Endothelial cell of umbilical vein (primary cell): ENCODE data around the gene GABBR2. TPM values are rescaled to one million over a fixed set of nuclear protein-coding genes. Genes with fewer than 3 reads are reported as not detected.

Experiments
- BruUV-seq: library from RNA; stranded (reverse); fragments of 400-500 nt; replicated peaks from 2 replicates; lab custom pipeline; 2021; lab: Mats Ljungman, UMichigan
- CTCF ChIA-PET: fragments of 300-600, 350-600 bp; sonication (Branson Sonifier 250); formaldehyde crosslinking; loops from one replicate; lab custom pipeline; 2021; ENCODE audit warnings: antibody characterized with exemption, inconsistent platforms; lab: Charles Lee
- POLR2A ChIA-PET: fragments of 300-600, 350-600 bp; sonication (Branson Sonifier 250); formaldehyde crosslinking; loops from one replicate; lab custom pipeline; 2021; ENCODE audit warnings: antibody characterized with exemption, inconsistent platforms; lab: Charles Lee
- DNase-seq: peaks from one replicate; pipeline ENCODE4 v3.0.0-alpha.2; 2011; ENCODE audit warnings: low read depth, low spot score
- FAIRE-seq: peaks from 2 replicates; lab custom pipeline; 2011; peaks lifted over from hg19 to GRCh38; lab: Jason Lieb, UNC
- H2AFZ ChIP-seq: 2 replicates; pipeline ENCODE4 v1.6.0; 2012; ENCODE audit warnings: low read depth, low read length, control low read depth, inconsistent platforms
- H3K27ac ChIP-seq: 2 replicates; pipeline ENCODE4 v1.5.1; 2011; ENCODE audit warnings: low read depth, mild to moderate bottlenecking, control low read depth, low read length, moderate library complexity; ENCODE audit not compliant: insufficient read depth
- H3K27me3 ChIP-seq, 2 experiments: 2 replicates each; pipeline versions ENCODE4 v1.6.0 to v1.6.1; 2011; ENCODE audit warnings: low read length in 2 of 2, mixed read lengths in 1 of 2; ENCODE audit not compliant: control insufficient read depth in 2 of 2, insufficient read depth in 2 of 2
- H3K36me3 ChIP-seq, 2 experiments: 2 replicates in 1 of 2; 3 replicates in 1 of 2; pipeline ENCODE4 v1.5.1; 2011; ENCODE audit warnings: low read length in 2 of 2, mild to moderate bottlenecking in 1 of 2, moderate library complexity in 1 of 2; ENCODE audit not compliant: control insufficient read depth in 2 of 2, insufficient read depth in 2 of 2; ENCODE audit errors: extremely low read depth in 1 of 2
- H3K4me1 ChIP-seq: 3 replicates; pipeline ENCODE4 v1.5.1; 2011; ENCODE audit warnings: mild to moderate bottlenecking, low read length; ENCODE audit not compliant: control insufficient read depth, insufficient read depth; ENCODE audit errors: extremely low read depth
- H3K4me2 ChIP-seq: 2 replicates; pipeline ENCODE4 v1.6.1; 2011; ENCODE audit warnings: low read length, control low read depth, mixed read lengths; ENCODE audit not compliant: insufficient read depth
- H3K4me3 ChIP-seq, 3 experiments: fragments of 200-600 bp in 1 of 3; sonication (generic), shearing (Covaris generic) in 1 of 3; replicated peaks in 1 of 3; 2 replicates each; pipeline ENCODE4 v1.5.1; 2011 to 2016; ENCODE audit warnings: control low read depth in 3 of 3, low read length in 3 of 3, mild to moderate bottlenecking in 2 of 3, inconsistent platforms in 1 of 3, low read depth in 1 of 3, moderate library complexity in 1 of 3; ENCODE audit not compliant: insufficient read depth in 1 of 3
- H3K79me2 ChIP-seq: 2 replicates; pipeline ENCODE4 v1.6.0; 2012; ENCODE audit warnings: low read length, inconsistent platforms; ENCODE audit not compliant: control insufficient read depth, insufficient read depth
- H3K9ac ChIP-seq: replicated peaks from 2 replicates; pipeline ENCODE3; 2011; ENCODE audit warnings: low read length, control low read depth; ENCODE audit not compliant: insufficient read depth; ENCODE audit errors: extremely low read depth
- H3K9me1 ChIP-seq: replicated peaks from 3 replicates; pipeline ENCODE4 v1.6.0; 2011; ENCODE audit warnings: mild to moderate bottlenecking, low read length; ENCODE audit not compliant: control insufficient read depth, insufficient read depth; ENCODE audit errors: extremely low read depth
- H3K9me3 ChIP-seq: replicated peaks from 2 replicates; pipeline ENCODE4 v1.5.1; 2012; ENCODE audit warnings: low read length, inconsistent platforms; ENCODE audit not compliant: control insufficient read depth, insufficient read depth
- H4K20me1 ChIP-seq: replicated peaks from 2 replicates; pipeline ENCODE3; 2011; ENCODE audit warnings: mild to moderate bottlenecking, low read length; ENCODE audit not compliant: control insufficient read depth, insufficient read depth; ENCODE audit errors: extremely low read depth
- EZH2 ChIP-seq: IDR thresholded peaks from 2 replicates; pipeline ENCODE4 v1.6.1; 2012; ENCODE audit warnings: borderline replicate concordance, low read depth, mild to moderate bottlenecking, moderate library complexity, low read length, inconsistent platforms; ENCODE audit not compliant: severe bottlenecking
- GATA2 ChIP-seq: IDR thresholded peaks from 2 replicates; pipeline ENCODE4 v1.7.0; 2011; ENCODE audit warnings: low read depth, mild to moderate bottlenecking, moderate library complexity, mixed read lengths, low read length; ENCODE audit not compliant: insufficient read length, insufficient read depth
- JUN ChIP-seq: IDR thresholded peaks from 2 replicates; pipeline ENCODE4 v1.6.1; 2011; ENCODE audit warnings: borderline replicate concordance, low read depth; ENCODE audit not compliant: insufficient read length, insufficient read depth
- MYC ChIP-seq: IDR thresholded peaks from one replicate; pipeline ENCODE4 v1.6.1; 2011; ENCODE audit warnings: mild to moderate bottlenecking, low read depth, low read length
- POLR2A ChIP-seq: IDR thresholded peaks from 2 replicates; pipeline ENCODE4 v1.6.1; 2012; ENCODE audit warnings: low read depth, mild to moderate bottlenecking, control low read depth, low read length
- POLR2AphosphoS5 ChIP-seq: IDR thresholded peaks from 2 replicates; pipeline ENCODE4 v1.6.1; 2012; ENCODE audit warnings: low read depth, mild to moderate bottlenecking, control low read depth, low read length, moderate library complexity; ENCODE audit not compliant: insufficient read depth
- dilution Hi-C: fragments of 300-500 bp; cut with MboI; formaldehyde crosslinking; loops from one replicate; pipeline ENCODE4 v1.15.0; 2019; ENCODE audit warnings: low sequenced_read_pairs; ENCODE audit not compliant: extremely low pct_ligation_motif_present
- intact Hi-C: fragments of 100-400 bp; cut with micrococcal nuclease; formaldehyde crosslinking; loops from one replicate; pipeline ENCODE4 v1.10.0; 2022
- polyA plus RNA-seq, 4 experiments: library from polyadenylated mRNA; depleted of rRNA in 3 of 4; stranded (reverse) in 3 of 4; unstranded in 1 of 4; fragments of >200 nt; gene quantifications; 2 replicates each; pipeline versions ENCODE4 v1.2.1 to v1.2.3, GENCODE V29; 2011 to 2012; ENCODE audit warnings: missing spikeins in 1 of 4
- total RNA-seq: library from RNA; stranded (reverse); gene quantifications from 2 replicates; pipeline ENCODE4 v1.2.3, GENCODE V29; 2021
- TF ChIP-seq, protein P1 (sequence below), 2 donors: IDR thresholded peaks; 1 replicate in 1 of 2; 2 replicates in 1 of 2; pipeline ENCODE4 v1.5.1; 2011; ENCODE audit warnings: low read length in 2 of 2, mild to moderate bottlenecking in 2 of 2, moderate library complexity in 2 of 2, control low read depth in 1 of 2, inconsistent platforms in 1 of 2, low read depth in 1 of 2; ENCODE audit not compliant: insufficient read depth in 1 of 2; ENCODE audit errors: extremely low read depth in 1 of 2
- TF ChIP-seq, protein P2 (sequence below): IDR thresholded peaks from 2 replicates; pipeline ENCODE4 v1.6.1; 2011; ENCODE audit not compliant: insufficient read depth, insufficient read length

The GABBR2 gene
- total and polyA plus RNA-seq, 2 donors (not counting 3 experiments of a cell fraction or from before 2014, with no cell fraction given): 1.1 to 9.2 TPM

DNA sequence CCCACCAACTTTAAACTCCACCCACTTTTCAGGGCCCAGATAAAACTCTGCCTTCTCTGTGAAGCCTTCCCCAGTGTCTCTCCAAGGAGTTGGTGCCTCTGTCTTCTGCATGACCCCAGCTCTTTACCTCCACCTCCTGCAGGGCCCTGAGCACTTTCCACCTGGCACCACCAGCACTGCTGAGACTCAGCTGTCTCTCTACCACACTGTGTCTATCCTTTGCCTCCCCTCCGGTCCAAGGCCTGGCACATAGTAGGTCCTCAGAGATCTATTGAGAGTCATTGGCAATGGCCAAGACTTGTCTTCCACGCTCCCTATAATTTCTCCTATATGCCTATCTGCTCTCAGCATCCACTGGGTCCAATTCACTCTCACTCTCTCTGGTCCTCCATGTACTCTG, 12.9 kb upstream of the GABBR2 start:
- no peaks in the 10 kb centered on the region for H3K9me3 ChIP-seq
- FAIRE-seq: no peak
- H3K27ac ChIP-seq: no peak overlapping the region
- no peak for DNase-seq
- POLR2A ChIA-PET: no interaction called here
- no peaks in the 10 kb centered on the region for H3K9me1 ChIP-seq
- H3K36me3 ChIP-seq: no peaks in the 10 kb centered on the region
- no peaks in the 10 kb centered on the region for H4K20me1 ChIP-seq
- no TSS peak for BruUV-seq
- H3K4me1 ChIP-seq: no peaks in the 10 kb centered on the region
- H3K9ac ChIP-seq: no peak overlapping the region
- dilution Hi-C loops: no loop called here
- H3K79me2 ChIP-seq: no peaks in the 10 kb centered on the region
- peaks cover 14 to 17% of the 10 kb centered on the region in 2 experiments for H3K27me3 ChIP-seq
- no peak overlapping the region for H3K4me3 ChIP-seq
- no peak for TF ChIP-seq JUN
- no peak for TF ChIP-seq MYC
- TF ChIP-seq EZH2: no peak
- no peak for TF ChIP-seq POLR2A
- TF ChIP-seq, protein P1, sequence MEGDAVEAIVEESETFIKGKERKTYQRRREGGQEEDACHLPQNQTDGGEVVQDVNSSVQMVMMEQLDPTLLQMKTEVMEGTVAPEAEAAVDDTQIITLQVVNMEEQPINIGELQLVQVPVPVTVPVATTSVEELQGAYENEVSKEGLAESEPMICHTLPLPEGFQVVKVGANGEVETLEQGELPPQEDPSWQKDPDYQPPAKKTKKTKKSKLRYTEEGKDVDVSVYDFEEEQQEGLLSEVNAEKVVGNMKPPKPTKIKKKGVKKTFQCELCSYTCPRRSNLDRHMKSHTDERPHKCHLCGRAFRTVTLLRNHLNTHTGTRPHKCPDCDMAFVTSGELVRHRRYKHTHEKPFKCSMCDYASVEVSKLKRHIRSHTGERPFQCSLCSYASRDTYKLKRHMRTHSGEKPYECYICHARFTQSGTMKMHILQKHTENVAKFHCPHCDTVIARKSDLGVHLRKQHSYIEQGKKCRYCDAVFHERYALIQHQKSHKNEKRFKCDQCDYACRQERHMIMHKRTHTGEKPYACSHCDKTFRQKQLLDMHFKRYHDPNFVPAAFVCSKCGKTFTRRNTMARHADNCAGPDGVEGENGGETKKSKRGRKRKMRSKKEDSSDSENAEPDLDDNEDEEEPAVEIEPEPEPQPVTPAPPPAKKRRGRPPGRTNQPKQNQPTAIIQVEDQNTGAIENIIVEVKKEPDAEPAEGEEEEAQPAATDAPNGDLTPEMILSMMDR (IDR thresholded peaks at IDR 0.05; ENCODE audit: extremely low read depth in 1 of 2, insufficient read depth in 1 of 2, low read depth in 1 of 2, low read length in 2 of 2): no peak
- no peak for TF ChIP-seq GATA2
- TF ChIP-seq POLR2AphosphoS5: no peak
- TF ChIP-seq, protein P2, sequence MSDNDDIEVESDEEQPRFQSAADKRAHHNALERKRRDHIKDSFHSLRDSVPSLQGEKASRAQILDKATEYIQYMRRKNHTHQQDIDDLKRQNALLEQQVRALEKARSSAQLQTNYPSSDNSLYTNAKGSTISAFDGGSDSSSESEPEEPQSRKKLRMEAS: no peak
- intact Hi-C loops: no loop called here
- CTCF ChIA-PET: no interaction called here
- no peak overlapping the region for H3K4me2 ChIP-seq
- no peak overlapping the region for H2AFZ ChIP-seq
